ENCODE results near the gene SCARB1.

DNA sequence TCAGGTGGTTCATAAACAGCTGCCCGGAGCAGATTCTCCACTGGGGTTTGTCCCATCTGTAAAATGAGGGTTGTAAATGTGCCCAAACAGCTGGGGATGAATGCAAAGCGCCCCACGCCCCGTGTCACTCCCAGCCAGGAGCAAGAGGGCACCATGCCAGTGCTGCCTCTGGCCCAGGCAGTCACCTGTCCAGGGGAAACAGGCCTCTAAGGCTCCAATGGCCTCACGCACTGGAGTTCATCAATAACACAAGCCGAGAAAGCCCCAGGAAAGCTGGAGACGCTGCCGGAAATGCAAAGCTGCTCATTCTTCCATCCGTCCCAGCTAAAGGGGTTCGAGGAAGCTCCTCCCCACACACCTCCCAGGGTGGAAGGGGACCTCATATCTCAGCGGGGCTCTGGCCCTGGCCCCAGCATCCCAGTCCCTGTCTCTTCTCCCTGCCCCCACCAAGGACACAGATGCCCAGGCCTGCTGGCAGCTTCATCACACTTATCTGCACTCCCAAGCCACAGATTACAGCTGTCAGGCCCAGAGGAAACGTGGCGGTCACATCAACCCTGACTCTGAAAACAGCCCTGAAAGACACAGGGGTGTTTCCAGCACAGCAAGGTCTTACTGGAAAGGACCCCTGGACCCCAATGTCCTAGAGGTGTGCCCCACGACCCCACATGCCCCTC lies 21.5 kb downstream of the SCARB1 start:
- TF ChIP-seq, protein P1, sequence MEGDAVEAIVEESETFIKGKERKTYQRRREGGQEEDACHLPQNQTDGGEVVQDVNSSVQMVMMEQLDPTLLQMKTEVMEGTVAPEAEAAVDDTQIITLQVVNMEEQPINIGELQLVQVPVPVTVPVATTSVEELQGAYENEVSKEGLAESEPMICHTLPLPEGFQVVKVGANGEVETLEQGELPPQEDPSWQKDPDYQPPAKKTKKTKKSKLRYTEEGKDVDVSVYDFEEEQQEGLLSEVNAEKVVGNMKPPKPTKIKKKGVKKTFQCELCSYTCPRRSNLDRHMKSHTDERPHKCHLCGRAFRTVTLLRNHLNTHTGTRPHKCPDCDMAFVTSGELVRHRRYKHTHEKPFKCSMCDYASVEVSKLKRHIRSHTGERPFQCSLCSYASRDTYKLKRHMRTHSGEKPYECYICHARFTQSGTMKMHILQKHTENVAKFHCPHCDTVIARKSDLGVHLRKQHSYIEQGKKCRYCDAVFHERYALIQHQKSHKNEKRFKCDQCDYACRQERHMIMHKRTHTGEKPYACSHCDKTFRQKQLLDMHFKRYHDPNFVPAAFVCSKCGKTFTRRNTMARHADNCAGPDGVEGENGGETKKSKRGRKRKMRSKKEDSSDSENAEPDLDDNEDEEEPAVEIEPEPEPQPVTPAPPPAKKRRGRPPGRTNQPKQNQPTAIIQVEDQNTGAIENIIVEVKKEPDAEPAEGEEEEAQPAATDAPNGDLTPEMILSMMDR (IDR thresholded peaks at IDR 0.05; ENCODE audit: poor library complexity), result no peak
- TF ChIP-seq EZH2 (IDR thresholded peaks at IDR 0.05; ENCODE audit: borderline replicate concordance), result no peak
- no peak for TF ChIP-seq EZH2phosphoT487 (IDR thresholded peaks at IDR 0.05; ENCODE audit: low read depth, severe bottlenecking, unreplicated experiment)
